ENCODE data around the gene THAP3.
"Not testable (repeated sequence)": the region's sequence is repeated elsewhere in the genome, so short reads cannot be mapped to it uniquely, and the experiment has no call there.

Gene THAP3

DNA sequence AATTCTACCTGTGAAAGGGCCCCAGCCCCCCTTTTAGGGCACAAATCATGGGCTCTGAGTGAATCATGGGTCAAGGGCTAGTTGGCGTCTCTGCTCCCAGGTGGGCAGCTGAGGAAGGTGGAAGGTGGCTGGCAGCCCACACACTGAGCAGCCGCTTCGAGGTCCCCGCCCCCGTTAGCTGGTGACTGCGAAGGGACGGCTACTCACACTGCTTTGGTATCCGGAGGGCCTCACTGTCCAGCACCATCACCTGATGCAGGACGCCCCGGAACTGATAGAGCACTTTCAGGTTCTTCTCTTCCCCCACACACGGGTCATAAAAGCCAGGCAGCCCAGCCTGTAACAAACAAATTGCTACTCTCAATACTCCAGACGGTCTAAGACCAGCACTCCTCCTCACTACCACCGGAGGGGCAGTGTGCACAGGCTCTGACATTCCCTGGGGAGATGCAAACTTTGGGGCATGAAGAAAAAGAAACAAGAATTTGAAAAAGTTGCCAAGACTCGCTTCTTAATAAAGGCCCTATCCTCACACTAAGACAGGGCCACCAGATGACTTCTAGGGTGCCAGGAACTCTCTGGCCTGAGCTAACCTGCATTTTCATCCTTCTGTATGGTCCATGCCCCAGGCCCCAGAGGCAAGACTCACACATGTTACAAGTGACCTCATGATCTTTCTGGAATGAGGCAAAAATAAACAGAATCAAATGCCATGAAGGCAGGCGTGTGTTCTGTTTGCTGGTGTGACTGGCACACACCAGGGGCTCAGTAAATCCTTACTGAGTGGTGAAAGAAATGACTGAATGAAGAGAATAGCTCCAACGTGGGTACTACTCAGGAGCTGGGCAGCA is 11.5 kb downstream of the THAP3 start:
- no peak for DNase-seq

DNA sequence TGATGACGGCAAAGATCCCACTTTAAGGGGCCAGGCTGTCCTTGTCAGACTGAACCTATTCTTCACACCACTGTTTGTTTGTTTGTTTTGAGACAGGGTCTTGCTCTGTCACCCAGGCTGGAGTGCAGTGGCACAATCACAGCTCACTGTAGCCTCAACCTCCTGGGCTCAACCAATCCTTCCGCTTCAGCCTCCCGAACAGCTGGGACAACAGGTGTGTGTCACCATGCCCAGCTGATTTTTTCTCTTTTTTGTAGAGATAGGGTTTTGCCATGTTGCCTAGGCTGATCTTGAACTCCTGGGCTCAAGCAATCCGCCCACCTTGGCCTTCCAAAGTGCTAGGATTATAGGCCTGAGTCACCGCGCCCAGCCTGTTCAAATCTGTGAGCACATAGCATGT is 12.1 kb downstream of the THAP3 start:
- not testable (repeated sequence) for DNase-seq

DNA sequence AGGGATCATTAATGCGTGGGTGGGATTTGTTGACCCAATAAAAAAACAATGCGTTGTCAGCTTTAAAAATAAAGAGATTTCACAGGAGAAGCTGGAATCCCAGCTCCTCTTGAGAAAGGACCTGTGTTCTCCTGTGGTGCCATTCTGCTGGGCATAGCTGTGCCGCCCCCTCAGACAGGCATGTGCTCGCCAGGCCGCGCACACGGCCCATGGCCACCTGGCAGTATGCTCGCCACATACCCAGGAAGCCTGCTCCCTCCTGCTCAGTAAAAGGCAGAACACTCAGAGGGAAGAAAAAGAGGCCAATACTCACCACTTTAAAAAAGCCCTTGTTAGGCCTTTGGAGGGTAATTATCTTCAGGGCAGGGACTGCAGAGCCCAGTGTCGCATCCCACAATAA is 13.1 kb downstream of the THAP3 start:
- DNase-seq, result no peak

DNA sequence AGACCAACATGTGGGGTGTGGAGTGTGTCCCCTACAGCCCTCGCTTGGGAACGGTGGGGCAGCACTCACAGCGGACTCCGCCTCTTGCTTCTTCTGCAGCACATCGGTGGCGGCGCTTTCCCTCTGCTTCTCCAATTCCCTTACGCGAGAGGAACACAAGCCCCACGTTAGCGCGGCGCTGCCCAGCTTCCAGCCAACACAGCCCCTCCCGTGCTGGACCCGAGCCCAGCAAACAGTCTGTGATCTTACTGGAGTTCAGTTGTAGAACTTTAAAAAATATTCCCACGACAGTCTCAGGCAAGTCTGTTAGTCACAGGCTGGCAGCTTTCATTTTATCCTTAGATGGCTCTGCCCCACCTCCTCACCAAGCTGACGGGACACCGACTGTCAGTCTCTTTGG is 13.6 kb downstream of the THAP3 start:
- DNase-seq, result no peak

DNA sequence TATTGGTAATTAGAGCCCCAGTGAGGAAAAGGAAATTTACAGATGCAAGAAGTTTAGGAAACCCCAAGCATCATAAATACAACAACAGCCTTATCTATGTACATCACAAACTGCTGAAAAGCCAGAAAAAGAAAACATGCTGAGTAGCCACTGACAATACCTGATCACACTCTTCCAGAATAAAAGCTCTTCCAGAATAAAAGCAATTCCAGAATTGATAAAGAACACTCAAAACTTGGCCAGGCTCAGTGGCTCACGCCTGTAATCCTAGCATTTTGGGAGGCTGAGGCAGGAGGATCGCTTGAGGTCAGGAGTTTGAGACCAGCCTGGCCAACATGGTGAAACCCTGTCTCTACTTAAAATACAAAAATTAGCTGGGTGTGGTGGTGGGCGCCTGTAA is 16.2 kb downstream of the THAP3 start:
- DNase-seq, result not testable (repeated sequence)

DNA sequence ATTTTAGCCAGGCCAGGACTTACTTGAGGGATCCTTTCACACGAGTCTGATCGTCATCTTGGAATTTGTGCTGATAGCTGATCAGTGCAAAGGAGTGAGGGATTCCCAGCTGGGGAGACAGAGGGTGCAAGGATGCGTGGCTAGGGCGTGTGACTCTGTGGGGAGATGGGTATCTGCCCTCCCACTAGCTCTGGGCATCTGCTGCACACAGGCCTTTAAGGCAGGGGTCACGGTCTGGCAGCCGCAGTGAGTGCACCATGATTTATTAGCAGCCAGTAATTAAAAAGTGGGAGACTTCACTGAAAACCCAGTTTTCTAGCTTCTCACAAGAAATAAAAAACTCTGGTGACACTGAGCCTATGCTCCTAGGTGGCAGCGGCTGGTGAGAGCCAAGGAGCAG is 20.4 kb downstream of the THAP3 start:
- no peak for DNase-seq

DNA sequence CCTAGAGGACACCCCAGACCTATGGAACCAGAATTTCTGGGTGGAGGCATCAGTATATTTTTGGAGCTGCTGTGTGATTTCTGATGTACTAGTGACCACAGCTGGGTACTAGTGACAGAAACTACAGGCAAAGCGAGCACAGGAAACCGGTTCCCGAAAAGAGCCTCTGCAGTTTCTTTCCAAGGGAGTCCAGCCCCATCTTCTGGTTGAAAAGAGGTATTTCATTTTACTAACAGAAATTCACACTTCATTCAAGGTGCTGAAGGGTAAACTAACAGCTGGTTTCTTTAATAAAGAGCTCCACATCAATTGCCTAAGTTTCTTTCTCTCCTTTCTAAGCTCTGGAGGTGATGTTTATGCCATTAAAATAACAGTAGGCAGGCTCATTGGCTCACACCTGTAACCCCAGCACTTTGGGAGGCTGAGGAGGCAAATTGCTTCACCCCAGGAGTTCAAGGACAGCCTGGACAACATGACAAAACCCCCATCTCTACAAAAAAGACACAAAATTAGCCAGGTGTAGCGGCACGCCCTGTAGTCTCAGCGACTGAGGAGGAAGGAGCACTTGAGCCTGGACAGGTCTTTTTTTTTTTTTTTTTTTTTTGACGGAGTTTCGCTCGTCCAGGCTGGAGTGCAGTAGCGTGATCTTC is 22.0 kb downstream of the THAP3 start:
- DNase-seq, result peak; percentile 51 to 54

DNA sequence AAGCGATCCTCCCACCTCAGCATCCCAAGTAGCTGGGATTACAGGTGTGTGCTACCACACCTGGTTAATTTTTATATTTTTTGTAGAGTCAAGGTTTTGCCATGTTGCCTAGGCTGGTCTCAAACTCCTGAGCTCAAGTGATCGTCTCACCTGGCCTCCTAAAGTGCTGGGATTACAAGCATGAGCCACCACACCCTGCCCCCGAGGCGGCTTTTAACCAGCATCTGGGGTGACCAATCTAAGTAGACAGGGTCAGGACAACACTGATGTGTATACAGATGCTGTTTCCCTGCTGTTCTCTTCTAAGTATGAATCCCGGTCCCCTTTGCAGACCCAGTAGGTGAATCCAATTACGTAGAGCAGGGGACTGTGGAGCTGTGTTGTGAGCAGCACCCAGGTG is 23.9 kb downstream of the THAP3 start:
- no peak for DNase-seq

DNA sequence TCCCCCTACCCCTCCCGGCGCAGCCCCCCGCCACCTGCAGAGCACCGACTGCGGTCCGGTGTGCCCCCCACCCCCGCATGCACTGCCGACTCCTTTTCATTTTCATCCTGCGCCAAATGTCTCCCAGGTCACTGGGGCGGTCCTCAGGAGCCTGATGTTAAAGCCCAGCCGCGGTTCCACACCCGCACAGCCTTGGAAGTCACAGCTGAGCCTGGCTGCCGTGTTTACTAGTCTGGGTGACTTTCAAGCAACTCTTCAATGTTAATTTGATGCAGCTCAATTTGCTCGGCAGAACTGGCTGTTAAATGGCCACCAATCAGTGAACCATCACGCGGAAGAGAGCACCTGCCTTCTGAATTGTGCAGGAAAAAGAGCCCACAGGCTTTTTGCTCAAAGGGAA is 27.2 kb downstream of the THAP3 start:
- DNase-seq, result no peak

DNA sequence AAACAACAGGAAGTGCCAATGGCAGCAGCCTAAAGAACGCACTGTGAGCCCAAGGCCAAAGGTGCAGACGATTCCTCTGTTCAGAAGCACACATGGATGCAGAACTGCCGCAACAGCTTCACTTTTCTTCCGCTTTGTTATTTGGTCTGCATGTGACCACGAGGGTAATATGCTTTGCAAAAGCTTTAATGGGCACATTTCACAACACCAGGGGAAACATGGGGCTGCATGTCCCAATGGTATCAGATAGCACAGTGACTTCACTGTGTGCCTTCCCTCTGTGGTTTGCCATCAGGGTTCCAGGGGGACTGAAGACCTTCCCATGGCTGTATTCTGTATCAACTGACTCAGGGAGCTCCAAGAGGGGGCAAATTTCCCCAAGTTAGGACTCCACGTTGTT is 28.3 kb downstream of the THAP3 start:
- no peak for DNase-seq

DNA sequence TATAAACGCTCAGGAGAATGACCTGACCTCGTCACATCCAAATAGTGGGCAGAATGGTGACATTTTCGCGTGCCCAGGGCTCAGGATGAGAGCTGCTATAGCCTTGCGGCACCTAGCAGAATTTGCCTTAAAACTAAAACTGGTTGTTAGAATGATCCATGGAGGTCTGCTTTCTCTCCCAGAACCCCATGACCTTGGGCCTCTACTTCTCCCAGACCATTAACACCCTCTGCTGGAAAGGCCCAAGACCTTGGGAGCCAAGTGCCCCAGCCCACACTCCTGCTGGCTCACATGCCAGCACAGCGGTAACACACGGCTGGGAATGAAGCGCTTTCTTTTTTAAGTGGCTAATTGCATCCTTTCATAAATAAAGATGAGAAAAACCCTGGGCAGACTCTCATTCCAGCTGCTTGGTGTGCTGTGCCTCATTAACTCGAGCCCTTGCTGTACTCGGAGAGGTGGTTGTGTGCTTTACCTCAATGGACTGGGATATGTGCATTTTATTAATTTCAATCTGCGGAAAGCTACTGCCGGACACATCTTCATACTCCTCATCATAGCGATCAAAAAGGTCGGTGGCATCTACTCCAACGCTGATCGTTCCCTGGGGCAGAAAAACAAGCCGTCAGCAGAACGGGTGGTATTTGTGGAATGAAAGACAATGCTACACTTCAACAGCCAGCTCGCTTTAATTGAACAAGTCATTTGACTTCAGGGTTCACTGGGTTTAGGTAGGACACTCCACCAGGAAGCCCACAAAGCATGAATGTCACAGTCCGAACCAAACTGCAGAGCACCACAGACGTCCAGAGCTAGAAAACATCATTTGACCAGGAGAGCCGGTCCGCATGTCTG is 29.0 kb downstream of the THAP3 start:
- no peak for DNase-seq

DNA sequence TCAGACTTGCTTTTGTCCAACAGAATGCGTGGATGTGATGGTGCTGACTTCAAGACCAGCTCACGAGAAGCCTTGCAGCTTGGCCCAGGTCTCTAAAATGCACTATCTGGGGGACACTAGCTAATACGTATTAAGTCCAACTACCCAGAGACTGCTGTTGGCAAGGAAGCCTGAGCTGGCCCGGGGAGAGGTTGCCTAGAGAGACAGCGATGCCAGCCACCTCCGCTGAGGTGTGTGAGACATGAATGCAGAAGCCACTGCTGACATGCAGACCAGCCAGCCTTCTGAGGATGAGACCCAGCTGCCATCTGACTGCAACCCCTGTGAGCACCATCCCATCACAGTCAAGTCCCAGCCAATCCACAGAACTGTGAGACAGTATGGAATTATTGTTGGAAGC is 32.5 kb downstream of the THAP3 start:
- no peak for DNase-seq

DNA sequence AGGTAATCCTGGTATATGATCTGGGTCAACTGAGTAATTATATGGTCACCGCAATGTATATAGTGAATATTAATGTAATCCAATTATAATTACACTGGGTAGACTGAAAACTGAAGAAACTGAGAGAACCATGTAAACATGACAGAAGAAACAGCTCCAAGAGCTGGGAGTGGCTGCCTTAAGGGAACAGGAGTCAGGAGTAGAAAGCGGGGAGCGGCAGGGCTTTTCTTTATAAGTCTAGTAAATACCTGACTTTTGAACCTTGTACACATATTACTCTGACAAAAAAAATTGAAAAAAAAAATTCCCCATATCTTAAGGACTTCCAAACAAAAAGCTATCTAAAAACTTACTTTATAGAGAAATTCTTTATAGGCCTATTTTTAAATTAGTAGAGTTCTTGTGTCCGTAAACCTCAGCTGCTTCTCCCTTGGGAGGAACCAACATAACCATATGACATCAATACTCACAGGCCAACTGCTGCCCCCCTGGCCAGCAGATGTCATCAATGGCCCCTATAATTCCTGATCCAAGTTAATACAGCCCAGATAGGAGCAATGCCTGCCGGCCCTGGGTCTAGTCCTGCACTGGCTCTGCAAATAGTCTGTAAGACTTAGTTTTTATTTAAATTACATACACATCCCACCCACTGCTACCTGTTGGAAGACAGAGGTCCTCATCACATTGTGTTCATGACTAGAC is 33.8 kb downstream of the THAP3 start:
- DNase-seq, result no peak

DNA sequence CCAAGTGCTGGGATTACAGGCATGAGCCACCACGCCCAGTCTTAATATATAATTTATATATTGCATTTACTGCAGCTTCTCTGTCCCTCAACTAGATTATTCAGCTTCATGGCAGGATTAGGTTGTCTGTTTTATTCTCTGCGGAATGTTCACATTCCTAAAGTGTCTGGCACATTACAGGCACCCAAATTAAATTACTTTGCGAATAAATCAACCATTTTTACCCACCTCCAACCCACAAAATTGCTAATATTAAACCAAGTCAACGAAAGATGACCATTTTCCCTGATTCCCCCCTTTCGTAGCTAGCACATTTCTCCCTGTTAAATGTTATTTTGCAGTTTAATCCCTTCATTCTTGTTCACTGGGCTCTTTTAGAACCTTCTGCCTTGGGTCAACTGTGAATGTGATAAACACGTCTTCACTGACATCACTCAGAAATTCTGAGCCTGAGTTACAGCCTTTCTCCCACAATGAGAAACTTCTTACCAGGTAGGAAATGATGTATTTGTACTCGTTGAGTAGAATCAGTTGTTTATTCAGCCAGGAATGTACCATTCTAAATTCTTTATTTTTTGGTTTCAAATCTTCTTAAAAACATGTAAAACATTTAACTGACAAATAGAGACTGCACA is 35.9 kb downstream of the THAP3 start:
- DNase-seq, result no peak

DNA sequence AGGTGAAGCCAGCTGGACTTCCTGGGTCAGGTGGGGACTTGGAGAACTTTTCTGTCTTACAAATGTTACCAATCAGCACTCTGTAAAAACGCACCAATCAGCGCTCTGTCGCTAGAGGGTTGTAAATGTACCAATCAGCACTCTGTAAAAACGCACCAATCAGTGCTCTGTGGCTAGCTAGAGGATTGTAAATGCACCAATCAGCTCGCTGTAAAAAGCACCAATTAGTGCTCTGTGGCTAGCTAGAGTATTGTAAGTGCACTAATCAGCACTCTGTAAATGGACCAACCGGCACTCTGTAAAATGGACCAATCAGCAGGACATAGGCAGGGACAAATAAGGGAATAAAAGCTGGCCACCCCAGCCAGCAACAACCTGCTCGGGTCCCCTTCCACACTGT is 37.8 kb downstream of the THAP3 start:
- DNase-seq, result not testable (repeated sequence)

DNA sequence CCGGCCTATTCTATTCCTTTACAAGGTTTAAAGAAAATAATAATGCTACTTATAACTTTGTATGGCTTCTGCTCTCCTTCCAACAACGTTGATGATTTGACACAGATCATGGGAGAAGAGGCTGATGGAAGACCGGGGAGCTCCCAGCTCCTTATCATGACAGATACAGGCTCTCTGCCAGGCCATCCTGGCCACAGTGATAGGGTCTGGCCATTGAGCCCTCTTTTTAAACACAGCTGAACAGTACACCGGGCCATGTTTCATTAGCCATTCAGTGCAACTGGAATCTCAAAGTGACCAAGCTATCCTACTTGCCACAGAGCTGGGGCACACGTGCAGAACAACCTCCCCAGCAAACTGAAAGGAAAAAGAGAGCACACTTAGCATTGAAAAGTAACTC is 42.0 kb downstream of the THAP3 start:
- no peak for DNase-seq

DNA sequence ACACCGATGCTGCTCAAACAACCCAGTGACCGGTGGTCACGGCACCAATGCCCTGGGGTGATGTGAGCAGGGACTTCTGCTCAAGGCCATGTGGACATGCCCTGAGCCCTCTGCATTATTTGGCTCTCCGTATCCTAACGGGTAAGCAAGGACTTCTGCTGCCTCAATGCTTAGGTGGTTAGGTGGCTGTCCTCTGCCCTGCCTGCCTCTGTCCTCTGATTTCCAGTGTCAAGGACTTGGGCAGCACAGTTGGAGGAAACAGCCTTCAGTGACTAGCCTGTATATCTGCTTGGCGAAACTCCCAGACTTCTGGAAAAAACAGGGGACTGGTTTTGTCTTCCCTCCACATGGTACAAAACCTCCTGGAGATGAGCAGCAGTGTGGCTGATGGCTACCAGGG is 42.5 kb downstream of the THAP3 start:
- no peak for DNase-seq

DNA sequence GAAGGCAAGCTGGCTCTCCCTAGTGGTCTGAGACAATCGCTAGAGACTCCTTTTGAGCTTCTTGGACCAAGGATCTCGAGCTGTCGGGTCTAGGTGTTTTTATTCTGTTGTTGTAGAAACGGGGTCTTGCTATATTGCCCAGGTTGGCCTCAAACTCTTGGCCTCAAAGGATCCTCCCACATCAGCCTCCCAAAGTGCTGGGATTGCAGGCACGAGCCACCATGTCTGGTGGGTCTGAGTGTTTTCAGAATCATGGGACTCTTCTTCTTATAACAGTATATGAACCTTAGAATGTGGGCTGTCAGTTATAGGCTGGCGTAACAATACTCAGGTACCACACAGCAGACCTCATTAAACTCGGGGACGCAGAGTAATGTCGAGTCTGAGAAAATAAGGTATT is 43.8 kb downstream of the THAP3 start:
- DNase-seq, result no peak

DNA sequence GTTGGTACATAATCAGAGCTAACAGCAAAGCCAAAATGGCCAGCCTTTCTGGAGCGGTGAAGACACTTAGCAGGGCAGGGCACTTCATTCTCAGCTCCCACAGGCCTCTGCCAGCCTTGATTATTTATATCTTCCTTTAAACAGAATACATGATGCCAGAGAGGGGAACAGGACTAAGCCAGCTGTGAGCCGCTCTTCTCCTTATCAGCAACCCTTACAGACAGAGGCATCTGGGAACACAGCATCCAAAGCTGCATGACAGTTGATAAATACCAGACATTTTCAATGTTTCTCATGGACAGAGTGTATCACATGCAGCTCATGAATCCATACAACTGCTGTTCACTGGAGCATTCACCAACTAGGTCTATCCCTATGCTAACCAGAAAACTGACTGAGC is 47.9 kb downstream of the THAP3 start:
- no peak for DNase-seq

DNA sequence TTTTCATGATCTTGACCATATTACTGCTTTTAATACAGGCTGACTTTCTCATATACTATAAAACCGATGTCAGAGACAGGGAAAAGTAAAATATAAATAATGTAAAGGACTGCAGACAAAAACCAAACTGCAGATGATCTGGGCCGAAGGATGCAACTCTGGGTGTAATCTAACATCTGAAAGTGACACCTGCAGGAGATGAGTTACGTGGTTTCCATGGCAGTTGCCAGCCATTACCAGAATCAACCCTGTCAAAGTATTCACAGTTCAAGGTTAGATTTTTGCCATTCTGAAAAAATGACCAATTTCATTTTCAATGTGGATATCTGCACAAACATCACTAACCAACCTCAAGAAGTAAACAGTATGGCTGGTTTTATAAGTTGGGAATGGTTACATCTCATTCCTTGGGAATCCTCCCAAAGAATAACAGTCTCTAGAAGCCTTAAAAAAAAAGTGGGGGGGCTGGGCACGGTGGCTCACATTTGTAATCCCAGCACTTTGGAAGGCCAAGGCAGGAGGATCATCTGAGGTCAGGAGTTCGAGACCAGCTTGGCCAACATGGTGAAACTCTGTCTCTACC is 49.2 kb downstream of the THAP3 start:
- no peak for DNase-seq

DNA sequence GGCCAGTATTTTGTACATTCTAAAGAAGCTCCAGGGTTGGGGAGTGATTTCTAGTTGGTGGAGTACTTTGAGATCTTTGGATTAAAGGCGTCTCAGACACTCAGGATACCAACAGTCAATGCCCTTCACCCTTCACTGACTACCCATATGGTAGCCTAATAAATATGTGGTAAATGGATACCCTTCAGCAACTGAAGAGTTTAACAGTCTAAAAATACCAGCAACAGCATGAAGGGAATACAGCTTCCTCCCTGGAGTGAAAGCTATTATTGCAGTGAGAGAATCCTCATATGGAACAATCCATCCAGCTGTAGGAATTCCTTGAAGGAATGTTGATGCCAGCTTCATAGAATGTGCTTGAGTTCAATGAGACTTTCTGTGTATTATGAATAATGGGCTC is 50.1 kb downstream of the THAP3 start:
- no peak for DNase-seq

DNA sequence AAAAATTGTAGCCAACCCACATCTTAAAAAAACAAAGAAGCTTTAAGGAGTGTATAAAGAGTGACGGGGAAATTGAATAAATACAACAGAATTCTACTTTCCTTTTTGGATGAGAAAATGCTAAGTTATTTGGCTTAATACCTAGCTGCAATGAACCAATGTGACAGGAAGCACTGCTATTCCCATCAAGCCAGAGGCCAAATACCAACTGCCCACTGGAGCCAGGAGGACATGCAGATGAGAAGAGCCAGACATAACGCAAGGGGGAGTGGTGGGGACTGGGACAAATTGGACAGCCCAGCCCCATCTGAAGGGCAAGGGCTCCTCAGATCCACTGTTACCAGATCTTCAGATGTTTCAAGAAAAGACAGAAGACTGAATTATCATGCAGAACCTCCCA is 51.3 kb downstream of the THAP3 start:
- no peak for DNase-seq
